Measurements from ENCODE around the gene IFT74.

GRCh38 chr9:26913138-26913668, 43.0 kb upstream of the IFT74 start:
- TF ChIP-seq POLR2A (IDR thresholded peaks at IDR 0.05) = no peak
- TF ChIP-seq CTCF (IDR thresholded peaks at IDR 0.05) = no peak
